Iris pigment epithelial cell (primary cell): ENCODE results near the gene RBM5.
"Not testable (repeated sequence)": the region's sequence is repeated elsewhere in the genome, so short reads cannot be mapped to it uniquely, and the experiment has no call there.

ENCODE experiments used
- DNase-seq: peaks from one replicate; pipeline ENCODE4 v3.0.0-alpha.2; 2011; ENCODE audit warnings: low read depth

RBM5 gene

DNA sequence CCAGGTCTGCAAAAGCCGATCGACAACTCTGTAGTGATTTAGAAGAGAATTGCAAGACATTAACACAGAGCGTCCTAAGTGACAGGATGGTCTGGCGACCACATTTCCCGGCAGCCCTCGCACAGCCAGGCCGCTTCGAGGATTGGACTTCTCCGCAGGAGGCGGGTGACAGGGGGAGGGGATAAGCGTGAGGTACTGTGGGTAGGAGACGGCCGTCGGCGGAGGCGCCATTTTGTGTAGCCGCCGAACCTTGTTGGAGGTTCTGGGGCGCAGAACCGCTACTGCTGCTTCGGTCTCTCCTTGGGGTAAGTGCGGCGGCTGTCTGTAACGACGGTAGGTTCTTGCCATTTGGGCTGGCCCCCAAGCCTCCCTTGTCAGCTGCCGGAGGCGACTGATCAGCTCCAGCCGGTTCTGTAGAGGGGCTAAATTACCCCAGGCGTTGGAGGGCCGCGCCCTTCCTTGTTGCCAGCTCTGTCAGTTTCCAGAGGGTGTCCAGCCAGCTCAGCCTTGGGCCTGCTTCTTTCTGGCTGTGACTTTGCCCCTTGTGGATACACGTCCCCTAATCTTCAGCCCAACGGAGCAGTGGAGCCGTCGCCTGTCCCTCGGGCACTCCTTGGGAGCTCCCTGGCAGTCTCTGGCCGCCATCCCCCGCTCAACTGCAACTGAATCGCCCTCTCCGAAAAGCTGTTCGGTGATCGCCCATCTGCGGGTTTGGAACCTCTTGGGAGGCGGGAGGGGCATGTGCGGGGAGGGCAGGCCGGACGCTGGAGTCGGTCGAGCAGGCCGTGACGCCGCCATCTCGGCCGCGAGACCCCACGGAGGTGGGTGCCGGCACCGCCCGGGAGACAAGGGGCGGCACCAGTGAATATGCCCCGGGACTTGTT lies at the start of gene RBM5:
Gene RBM5 (plus strand): TSS at position 195 of the 884 bp plus-strand sequence. CDS start 1,516 bp downstream, outside the sequence.
- peak; percentile 94 for DNase-seq

DNA sequence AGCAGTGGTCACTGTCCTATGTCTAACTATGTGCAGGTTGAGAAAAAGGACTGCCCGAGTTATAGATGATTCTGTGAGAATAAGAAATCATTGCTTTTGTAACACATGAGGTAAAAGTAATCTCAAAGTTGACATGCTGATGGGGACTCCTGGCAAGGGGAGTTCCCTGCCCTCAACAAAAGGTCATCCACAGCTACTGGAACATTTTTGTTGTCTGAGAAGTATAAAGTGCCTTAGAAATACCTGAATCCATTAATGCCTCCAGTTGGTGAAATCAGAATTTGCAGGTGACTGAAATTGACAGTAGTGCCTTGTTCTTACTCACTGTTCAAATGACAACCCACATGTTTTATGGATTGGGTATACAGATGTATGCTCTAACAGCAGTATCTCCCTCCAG lies 43.7 kb upstream of the RBM5 start:
- DNase-seq = no peak

DNA sequence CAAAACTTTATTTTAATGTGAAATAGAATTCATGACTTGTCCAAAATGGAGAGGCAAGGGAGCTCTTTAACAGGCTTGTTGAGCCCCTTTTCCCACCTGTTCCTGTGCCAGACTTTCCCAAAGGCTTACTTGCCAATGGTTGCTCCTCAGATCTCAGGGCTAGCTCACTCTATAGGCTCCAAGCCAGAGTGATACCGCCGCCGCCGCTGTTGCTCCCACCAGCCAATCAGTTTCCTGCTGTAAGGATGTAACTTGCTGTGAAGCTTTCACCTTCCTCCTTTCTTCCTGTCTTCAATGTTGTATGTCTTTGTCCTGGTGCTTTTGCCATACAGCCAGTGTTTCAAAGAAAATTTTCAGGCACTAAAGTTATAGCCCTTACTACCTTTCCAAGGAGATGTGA lies 41.3 kb upstream of the RBM5 start:
- no peak for DNase-seq

DNA sequence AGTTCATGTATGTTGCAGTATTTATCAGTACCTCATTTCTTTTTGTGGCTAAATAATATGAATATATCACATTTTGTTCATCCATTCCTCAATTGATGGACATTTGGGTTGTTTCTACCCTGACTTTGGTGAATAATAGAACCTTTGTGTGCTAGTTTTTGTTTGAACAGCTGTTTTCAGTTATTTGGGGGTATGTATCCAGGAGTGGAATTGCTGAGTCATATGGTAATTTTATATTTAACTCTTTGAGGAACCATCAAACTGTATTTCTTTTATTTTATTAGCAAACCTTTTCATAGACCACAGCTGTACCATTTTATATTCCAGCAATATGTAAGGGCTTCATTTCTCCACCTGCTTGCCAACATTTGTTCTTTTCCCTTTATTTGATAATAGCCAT lies 38.4 kb upstream of the RBM5 start:
- DNase-seq = peak; percentile 73

DNA sequence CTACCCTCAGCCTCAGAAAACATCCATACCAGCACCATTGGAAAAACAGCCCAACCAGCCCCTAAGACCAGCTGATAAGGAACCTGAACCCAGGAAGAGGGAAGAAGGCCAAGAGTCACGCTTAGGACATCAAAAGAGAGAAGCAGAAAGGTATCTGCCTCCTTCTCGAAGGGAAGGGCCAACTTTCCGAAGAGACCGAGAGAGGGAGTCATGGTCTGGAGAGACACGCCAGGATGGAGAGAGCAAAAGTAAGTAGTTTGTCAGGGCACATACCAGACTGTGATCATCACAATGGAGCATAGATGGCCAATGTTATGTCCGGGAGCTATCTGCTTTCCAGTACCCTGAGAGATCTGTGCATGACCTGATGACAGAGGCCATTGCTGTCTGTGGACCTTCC lies 31.0 kb upstream of the RBM5 start:
- no peak for DNase-seq

DNA sequence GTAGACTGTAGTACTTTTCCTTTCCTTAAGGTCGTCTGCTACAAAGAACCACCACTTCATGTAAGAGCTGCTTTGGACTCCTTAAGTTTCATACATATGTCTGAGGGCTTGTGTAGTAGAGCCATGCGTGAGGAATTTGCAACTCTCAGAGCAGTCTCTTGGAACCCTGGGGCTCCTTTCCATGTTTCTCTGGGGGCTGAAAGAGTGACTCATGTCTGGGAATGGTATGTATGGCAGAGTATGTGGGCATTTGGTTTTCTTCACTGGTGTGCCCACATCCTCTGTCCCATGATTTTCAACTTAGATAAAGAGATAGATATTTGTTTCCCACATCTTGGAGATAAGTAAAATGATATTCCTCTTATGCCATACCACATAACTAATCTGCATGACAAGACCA lies 20.6 kb upstream of the RBM5 start:
- DNase-seq = peak; percentile 28

DNA sequence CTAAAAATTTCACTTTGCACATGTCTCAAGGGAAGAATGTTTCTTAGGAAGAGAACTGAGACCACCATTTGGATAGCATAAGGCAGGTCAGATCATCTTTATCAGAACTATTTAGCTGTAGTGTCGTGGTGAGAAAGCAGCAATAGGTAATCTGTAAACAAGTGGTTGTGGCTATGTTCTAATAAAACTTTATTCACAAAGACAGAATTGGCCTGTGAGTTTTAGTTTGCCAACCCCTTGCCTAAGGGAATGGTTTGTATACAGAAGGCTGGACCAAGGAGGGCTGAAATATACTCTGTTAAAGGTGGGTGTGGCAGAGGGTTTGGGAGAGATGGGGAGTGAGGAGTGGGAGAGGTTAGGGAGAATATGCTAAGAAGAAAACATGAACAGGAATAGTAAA lies 10.6 kb upstream of the RBM5 start:
- DNase-seq = no peak

DNA sequence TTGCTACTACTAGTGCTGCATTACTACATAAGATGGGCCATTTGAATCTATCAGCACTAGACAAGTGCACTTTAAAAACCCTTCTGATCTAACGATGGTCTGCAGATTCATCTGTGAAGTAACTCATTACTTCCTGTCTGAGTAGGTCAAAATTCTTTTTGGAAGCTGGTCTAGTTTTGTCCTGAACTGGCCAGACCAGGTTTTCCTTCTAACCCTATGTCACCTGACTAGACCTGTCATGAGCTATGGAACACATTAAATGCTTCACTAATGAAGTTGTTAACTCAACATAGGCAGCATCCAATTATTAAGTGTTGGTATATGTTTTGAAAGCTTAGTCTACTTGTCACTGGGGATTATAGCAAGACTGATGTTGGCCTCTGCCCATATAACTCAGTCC lies 10.1 kb upstream of the RBM5 start:
- DNase-seq = peak; percentile 19

DNA sequence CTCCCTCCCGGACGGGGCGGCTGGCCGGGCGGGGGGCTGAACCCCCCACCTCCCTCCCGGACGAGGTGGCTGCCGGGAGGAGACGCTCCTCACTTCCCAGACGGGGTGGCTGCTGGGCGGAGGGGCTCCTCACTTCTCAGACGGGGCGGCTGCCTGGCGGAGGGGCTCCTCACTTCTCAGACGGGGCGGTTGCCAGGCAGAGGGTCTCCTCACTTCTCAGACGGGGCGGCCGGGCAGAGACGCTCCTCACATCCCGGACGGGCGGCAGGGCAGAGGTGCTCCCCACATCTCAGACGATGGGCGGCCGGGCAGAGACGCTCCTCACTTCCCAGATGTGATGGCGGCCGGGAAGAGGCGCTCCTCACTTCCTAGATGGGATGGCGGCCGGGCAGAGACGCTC lies 3.8 kb upstream of the RBM5 start:
- DNase-seq = not testable (repeated sequence)

DNA sequence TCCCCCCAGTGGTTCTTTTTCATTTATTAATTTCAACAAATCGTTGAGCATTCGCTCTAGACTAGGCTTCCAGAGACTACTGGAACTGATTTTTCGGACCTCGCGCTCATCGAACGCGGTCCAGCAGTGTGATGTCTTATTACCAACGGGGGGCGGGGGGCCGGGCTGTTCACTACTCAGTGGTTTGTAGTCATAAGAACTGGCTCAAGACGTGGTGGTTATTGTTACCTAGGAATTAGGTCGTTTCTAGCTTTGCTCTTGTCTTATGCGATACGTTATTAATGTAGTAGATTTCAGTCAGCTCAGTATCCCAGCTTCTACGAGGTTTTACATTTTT lies 858 bp downstream of the RBM5 start:
- peak; percentile 57 for DNase-seq

DNA sequence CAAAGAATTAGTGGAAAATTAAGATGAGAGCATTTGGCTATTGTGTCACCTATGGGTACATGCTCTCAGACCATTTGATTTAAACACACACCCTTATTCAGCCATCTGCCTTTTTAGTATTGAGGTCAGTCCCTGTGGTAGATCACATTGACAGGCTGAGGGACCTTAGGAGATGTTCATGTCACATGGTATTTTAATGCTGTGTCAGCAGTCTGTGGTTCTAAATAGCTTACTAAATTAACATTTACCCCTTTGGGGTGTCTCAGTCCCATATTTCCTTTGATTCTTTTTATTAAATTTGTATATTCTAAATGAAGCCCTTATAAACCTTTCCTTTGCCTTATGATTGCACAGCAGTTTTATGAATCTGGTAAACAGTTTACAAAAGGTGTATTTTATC lies 2.3 kb downstream of the RBM5 start:
- DNase-seq = no peak

DNA sequence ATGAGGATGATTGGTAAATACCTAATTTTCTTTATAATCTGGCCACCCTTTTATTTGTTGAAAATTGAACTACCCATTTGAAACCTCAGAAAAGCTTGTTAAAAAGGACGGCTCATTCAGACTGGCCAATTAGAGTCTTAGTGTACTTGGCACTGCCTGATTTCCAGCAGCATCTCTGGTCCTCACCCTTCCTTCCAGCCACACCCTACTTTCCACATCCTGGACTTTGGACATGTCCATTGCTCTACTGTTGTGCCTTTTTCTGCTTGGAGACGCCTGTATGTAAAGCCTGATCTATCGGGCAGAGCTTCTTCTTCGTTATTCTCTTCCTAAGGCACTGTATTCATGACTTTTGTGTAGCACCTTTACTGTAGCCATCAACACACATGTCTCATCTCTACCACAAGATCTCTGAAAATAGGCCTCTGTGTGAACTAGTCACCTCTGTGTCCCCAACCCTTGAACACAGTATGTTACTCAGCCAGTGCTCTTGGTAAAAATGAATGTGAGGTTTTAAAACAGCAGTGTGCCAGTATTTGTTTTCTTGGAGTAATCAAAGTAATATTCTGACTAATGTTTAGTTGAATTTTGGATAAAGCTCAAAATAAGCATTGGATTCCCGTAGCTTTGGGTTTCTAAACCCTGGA lies 6.8 kb downstream of the RBM5 start:
- no peak for DNase-seq

DNA sequence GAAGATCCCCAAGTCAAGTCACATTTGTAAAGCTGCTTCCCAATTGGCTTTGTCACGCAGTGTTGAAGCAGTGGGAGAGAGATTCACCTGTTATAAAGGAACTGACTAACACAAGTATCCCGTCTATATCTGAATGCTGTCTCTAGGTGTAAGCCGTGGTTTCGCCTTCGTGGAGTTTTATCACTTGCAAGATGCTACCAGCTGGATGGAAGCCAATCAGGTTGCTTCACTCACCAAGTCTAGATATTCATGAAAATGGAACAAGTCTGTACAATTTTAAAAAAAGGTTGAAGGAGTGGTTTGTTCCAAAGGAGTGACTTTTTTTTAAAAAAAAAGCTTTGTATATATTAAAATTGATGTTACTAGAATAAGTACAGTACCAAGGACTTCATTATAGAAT lies 11.7 kb downstream of the RBM5 start:
- DNase-seq = peak; percentile 34

DNA sequence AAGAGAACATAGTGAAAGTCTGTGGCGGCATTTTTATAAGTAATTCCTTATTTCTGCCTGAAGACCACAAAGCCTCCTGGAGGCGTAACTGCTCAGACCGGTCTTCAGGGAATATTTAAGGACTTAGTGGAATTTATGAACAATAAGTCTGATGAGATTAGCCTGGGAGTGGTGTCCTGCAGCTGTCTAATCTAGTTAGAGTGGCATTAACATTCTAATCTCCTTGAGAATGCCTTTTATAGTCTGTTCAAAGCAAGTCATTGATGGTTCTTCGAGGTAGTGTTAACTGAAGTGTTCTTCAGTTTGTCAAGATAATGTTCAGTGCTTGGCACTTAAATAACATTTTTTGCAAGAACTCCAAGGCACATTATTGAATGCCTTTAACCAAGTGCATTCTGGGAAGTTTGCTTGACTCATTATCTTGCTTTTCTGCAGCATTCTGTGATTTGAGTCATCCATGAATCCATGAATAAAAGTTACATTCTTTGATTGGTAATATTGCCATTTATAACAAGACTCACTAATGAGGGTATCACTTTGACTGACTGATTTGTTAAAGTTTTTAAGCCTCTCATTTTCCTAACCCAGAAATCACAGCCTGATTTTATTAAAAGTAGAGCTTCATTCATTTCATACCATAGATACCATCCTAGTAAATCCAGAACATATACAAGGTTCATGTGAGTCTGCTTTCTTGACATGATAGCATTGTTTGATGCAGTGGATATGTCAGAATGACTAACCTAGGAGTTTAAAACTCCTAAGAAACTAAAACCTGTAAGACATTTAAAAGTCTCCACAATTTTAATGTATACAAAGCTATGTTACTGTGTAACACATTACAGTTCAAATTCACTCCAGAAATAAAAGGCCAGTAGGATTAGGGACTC lies 12.5 kb downstream of the RBM5 start:
- peak; percentile 47 for DNase-seq

DNA sequence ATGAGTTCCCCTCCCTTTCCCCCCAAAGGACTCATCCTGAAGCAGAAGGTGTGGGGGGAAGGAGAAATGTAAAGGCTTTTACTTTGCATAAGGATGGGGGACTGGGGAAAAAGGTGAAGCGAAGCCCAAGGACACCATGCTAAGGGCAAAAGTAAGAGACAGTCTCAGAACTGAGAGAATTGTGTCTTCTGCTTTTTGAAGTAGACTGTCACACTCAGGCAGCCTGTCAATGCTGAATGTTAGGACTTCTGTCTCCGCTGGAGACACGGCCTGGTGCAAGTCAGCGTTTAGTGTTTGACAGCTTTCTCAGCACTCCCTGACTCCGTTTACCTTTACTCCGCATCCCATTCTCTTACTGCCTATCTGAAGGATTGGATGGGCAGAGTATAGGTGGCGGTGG lies 13.8 kb downstream of the RBM5 start:
- DNase-seq = no peak

DNA sequence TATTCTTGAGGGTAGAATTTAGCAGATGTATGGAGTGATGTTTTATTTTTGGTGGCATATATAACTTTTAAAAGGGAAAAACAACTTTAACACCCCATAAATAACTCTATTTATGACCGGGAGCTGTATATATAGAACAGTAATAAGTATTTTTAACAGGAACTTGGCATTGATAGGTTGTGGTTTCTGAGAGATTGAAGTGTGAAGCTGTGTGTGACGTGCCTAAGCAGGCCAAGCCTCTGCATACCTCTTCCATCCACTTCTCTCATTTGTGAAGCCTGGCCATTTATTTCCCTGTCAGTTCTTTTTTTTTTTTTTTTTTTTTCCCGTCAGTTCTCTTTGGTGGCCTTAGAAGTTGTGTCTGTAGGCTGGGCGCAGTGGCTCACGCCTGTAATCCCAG lies 23.0 kb downstream of the RBM5 start:
- no peak for DNase-seq

DNA sequence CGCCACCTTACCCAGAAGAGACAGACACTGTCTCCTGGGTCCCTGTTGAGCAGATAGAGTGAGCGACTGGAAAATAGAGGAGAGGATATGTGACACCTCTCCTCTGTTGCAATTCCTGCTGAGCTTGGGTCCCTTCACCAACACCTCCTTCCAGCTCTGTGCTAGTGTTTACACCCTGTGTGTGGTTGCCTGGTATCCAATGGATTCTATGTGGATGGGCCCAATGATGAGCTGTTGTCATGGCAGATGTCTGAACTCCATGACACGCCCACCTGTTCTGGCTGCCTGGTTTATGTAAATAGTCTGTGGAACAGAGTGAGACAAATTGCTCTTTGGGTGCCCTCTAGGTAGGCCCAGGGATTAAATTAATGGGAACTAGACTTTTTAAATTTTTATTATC lies 23.7 kb downstream of the RBM5 start:
- peak; percentile 34 for DNase-seq

DNA sequence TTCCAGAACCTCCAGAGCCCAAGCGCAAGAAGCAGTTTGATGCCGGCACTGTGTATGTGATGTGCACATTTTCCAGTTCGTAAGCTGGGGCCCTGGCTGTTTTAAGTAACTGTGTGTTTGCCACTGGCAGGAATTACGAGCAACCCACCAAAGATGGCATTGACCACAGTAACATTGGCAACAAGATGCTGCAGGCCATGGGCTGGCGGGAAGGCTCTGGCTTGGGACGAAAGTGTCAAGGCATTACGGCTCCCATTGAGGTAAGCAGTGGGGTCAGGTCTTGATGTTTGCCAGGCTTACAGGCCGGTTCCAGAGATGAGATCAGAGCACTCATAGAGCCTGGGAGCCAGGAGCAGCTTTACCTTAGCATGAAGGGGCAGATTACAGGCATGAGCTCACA lies 28.4 kb downstream of the RBM5 start:
- DNase-seq = no peak

DNA sequence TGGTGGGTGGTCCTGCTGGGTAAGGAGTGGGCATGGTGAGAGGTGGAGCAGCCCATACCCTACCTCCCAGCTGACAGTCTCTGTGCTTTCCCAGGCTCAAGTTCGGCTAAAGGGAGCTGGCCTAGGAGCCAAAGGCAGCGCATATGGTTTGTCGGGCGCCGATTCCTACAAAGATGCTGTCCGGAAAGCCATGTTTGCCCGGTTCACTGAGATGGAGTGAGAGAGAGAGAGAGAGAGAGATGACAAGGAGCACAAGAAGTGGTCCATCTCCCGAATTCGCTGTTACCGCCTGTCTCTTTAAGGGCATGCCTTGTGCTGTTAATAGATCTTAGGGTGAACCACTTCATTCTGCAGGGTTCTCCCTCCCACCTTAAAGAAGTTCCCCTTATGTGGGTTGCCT lies 29.5 kb downstream of the RBM5 start:
- no peak for DNase-seq

DNA sequence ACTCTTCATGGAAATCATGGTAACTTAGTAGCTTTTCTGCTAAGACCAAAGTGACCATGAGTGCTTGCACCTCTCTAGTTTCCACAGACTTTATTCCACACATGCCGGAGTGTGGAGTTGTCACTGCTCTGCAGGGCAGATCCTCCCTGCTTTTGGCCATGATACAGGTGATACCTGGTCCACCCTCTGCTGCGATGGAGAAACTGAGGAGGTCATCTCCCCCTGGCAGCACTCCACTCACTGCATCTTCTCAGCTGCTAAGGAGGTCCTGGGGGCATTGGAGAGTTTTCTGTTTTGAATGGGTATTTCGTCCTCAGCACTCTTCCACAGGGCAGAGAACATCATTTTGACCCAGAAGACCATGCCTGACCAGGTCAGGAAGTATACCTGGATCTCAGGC lies 31.1 kb downstream of the RBM5 start:
- no peak for DNase-seq

DNA sequence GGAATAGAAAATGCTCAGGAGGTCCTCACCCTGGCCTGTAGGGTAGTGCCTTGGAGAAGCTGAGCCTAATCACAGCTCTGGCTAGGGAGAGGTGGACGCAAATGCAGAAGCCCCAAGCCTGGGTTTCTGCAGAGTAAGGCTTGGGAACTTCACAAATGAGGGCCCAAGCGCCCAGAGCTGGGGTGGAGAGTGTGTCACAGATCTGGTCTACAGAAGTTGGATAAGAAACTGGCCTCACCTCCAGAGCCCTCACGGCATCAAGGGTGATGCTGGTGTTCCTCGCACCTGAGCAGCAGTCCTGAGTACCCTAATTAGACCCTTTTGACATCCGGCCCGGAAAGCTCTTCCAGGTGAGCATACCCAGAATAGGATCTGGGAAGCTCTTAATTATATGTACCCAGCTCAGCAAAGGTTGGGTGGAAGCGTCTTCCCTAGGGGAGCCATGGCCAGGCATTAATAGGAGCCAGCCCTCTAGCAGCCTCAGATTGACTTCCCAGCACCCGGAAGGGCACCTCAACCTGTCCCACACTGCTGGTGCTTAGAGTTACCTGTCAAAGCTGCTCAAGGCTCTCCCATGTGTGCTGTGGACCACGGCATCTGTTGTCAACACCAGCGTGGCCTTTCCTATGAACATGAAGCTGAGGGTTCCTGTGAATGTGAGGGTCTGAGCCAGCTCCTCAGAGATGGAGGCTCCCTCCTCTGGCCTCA lies 31.8 kb downstream of the RBM5 start:
- DNase-seq = no peak
